Testis (tissue), 3 donors: Measurements from ENCODE around the gene CTNNA2. TPM values are rescaled to one million over a fixed set of nuclear protein-coding genes. Genes with fewer than 3 reads are reported as not detected.

Experiments used
- DNase-seq: peaks from one replicate; pipeline ENCODE4 v3.0.0-alpha.2; 2019
- H3K27ac ChIP-seq, 2 donors: fragments of 200-600 bp; sonication (generic); one replicate each; pipeline ENCODE4 v1.5.1; 2019
- H3K27me3 ChIP-seq: fragments of 200-600 bp; sonication (generic); one replicate; pipeline ENCODE4 v1.5.1; 2019
- H3K36me3 ChIP-seq: fragments of 200-600 bp; sonication (generic); one replicate; pipeline ENCODE4 v1.5.1; 2017; ENCODE audit warnings: low read depth; ENCODE audit errors: missing control alignments
- H3K4me1 ChIP-seq: fragments of 200-600 bp; sonication (generic); one replicate; pipeline ENCODE4 v1.5.1; 2019
- H3K4me3 ChIP-seq, 2 donors: fragments of 200-600 bp; sonication (generic); one replicate each; pipeline ENCODE4 v1.5.1; 2017 to 2019
- H3K9me3 ChIP-seq: fragments of 200-600 bp; sonication (generic); one replicate; pipeline ENCODE4 v1.5.1; 2017
- CTCF ChIP-seq, 3 experiments: fragments of 450-650 bp in 2 of 3; fragments of 200-600 bp in 1 of 3; sonication (generic) in 1 of 3; IDR thresholded peaks; one replicate each; pipeline ENCODE4 v1.5.1; 2016 to 2019; ENCODE audit warnings: antibody characterized with exemption in 3 of 3, mild to moderate bottlenecking in 2 of 3, moderate library complexity in 1 of 3
- POLR2A ChIP-seq: fragments of 450-650 bp; IDR thresholded peaks from one replicate; pipeline ENCODE4 v1.6.1; 2017; ENCODE audit warnings: antibody characterized with exemption, mild to moderate bottlenecking, moderate library complexity
- WGBS, 2 donors: methylation state at CpG; one replicate each; pipeline ENCODE4 v1.1.5; 2018; 5-methylcytosine and 5-hydroxymethylcytosine counted together
- intact Hi-C: fragments of 100-400 bp; cut with DNase I; formaldehyde crosslinking; loops from one replicate; pipeline ENCODE4 v1.15.1; 2023; ENCODE audit warnings: low total_unique reads
- polyA plus RNA-seq: library from polyadenylated mRNA; stranded (reverse); fragments of 350-450 nt; fragmentation: Illumina TruSeq; extraction: RNeasy Lipid Tissue Mini Kit (QIAGEN cat#74804); gene quantifications from one replicate; pipeline ENCODE4 v1.2.3, GENCODE V29; 2014; ENCODE audit warnings: low read depth, low replicate concordance; ENCODE audit not compliant: insufficient read depth
- total RNA-seq, 2 donors: library from RNA; depleted of rRNA; stranded (reverse); fragments of >200 nt; gene quantifications; one replicate each; pipeline ENCODE4 v1.2.3, GENCODE V29; 2016

The CTNNA2 gene
- total and polyA plus RNA-seq, 3 donors from 2014 or later = 36.8 to 44.5 (median 43.4) TPM

GRCh38 chr2:80303909-80304837 is 791.3 kb downstream of the CTNNA2 start, which contains the start of gene LRRTM1:
TSS of gene LRRTM1 (minus strand) at chr2:80304752. CDS start at chr2:80303819, 933 bp downstream.
- peak; percentile 31 for DNase-seq
- Histone ChIP-seq H3K4me1 (peaks cover 3% of the 10 kb centered on the region), H3K4me3 (peak within 1 kb of the TSS in 1 of 2 donors; percentile 20), H3K9me3 (no peaks in the 10 kb centered on the region), H3K27me3 (no peaks in the 10 kb centered on the region), H3K36me3 (no peaks in the 10 kb centered on the region), H3K27ac (no peak within 1 kb of the TSS)
- intact Hi-C loops = no loop called here
- 0 to 1% methylated on average over 27 to 64 of the region's 64 CpGs for WGBS, 2 donors
- TF ChIP-seq POLR2A (no peak), CTCF (IDR thresholded peaks at IDR 0.05) (no peak)

- no peak for DNase-seq
- H3K9me3 ChIP-seq = no peaks in the 10 kb centered on the region
- no peaks in the 10 kb centered on the region for H3K36me3 ChIP-seq
- H3K4me1 ChIP-seq = no peaks in the 10 kb centered on the region
- 62 to 71% methylated on average over 3 of the region's 3 CpGs for WGBS, 2 donors
- no peak for TF ChIP-seq POLR2A
- no peak for TF ChIP-seq CTCF (IDR thresholded peaks at IDR 0.05)
- no peak overlapping the region for H3K4me3 ChIP-seq
- intact Hi-C loops = no loop called here
- H3K27me3 ChIP-seq = no peaks in the 10 kb centered on the region
- H3K27ac ChIP-seq = no peak overlapping the region
These were observed 798.5 kb downstream of the CTNNA2 start for GRCh38 chr2:80311304-80311703.

GRCh38 chr2:80312282-80312839 is 799.5 kb downstream of the CTNNA2 start:
- no peak for DNase-seq
- WGBS, 2 donors = 95 to 99% methylated on average over 5 of the region's 5 CpGs
- intact Hi-C loops = no loop called here
- no peaks in the 10 kb centered on the region for H3K9me3 ChIP-seq
- no peak overlapping the region for H3K27ac ChIP-seq
- TF ChIP-seq POLR2A (no peak), CTCF (IDR thresholded peaks at IDR 0.05) (no peak)
- no peak overlapping the region for H3K4me3 ChIP-seq
- H3K4me1 ChIP-seq = no peaks in the 10 kb centered on the region
- no peaks in the 10 kb centered on the region for H3K36me3 ChIP-seq
- no peaks in the 10 kb centered on the region for H3K27me3 ChIP-seq

- intact Hi-C loops = no loop called here
These were observed 809.6 kb downstream of the CTNNA2 start for GRCh38 chr2:80322311-80322920.

More at GRCh38 chr2:80322311-80322920, 809.6 kb downstream of the CTNNA2 start:
- 25 to 40% methylated on average over 24 to 42 of the region's 42 CpGs for WGBS, 2 donors
- Histone ChIP-seq H3K9me3 (no peaks in the 10 kb centered on the region), H3K4me3 (peak overlapping the region in 1 of 2 donors; percentile 24), H3K4me1 (peaks cover 3% of the 10 kb centered on the region), H3K27me3 (no peaks in the 10 kb centered on the region), H3K27ac (no peak overlapping the region), H3K36me3 (no peaks in the 10 kb centered on the region)
- TF ChIP-seq CTCF (IDR thresholded peaks at IDR 0.05) (no peak), POLR2A (no peak)
- DNase-seq = no peak
